Stomach (tissue), 9 donors: Measurements from ENCODE around the gene FMO4. TPM values are rescaled to one million over a fixed set of nuclear protein-coding genes. Genes with fewer than 3 reads are reported as not detected.
"Not testable (repeated sequence)": the region's sequence is repeated elsewhere in the genome, so short reads cannot be mapped to it uniquely, and the experiment has no call there.

Experiments
- DNase-seq, 2 donors: peaks; one replicate each; pipeline versions ENCODE4 v3.0.0 to v3.0.0-alpha.2; 2013 to 2019
- H3K27ac ChIP-seq, 5 donors: fragments of 200-600 bp in 4 of 5; sonication (generic) in 4 of 5; one replicate each; pipeline ENCODE4 v1.5.1; 2013 to 2019; ENCODE audit warnings: mild to moderate bottlenecking in 1 of 5, moderate library complexity in 1 of 5
- H3K27me3 ChIP-seq, 3 donors: fragments of 200-600 bp; sonication (generic); one replicate each; pipeline ENCODE4 v1.5.1; 2017 to 2019; ENCODE audit warnings: mixed run types in 1 of 3
- H3K36me3 ChIP-seq, 4 donors: fragments of 200-600 bp; sonication (generic); 1 replicate in 3 of 4; 2 replicates in 1 of 4; pipeline ENCODE4 v1.5.1; 2016 to 2019
- H3K4me1 ChIP-seq, 4 donors: fragments of 200-600 bp; sonication (generic); one replicate each; pipeline ENCODE4 v1.5.1; 2016 to 2019
- H3K4me3 ChIP-seq, 4 donors: fragments of 200-600 bp; sonication (generic) in 3 of 4; one replicate each; pipeline ENCODE4 v1.5.1; 2016 to 2019; ENCODE audit warnings: mild to moderate bottlenecking in 1 of 4
- H3K9me3 ChIP-seq, 4 donors: fragments of 200-600 bp; sonication (generic); one replicate each; pipeline ENCODE4 v1.5.1; 2016 to 2019
- CTCF ChIP-seq, 7 experiments: fragments of 450-650 bp in 4 of 7; fragments of 200-600 bp in 3 of 7; sonication (generic) in 3 of 7; IDR thresholded peaks; one replicate each; pipeline ENCODE4 v1.5.1; 2016 to 2019; ENCODE audit warnings: antibody characterized with exemption in 7 of 7, control low read depth in 2 of 7, mild to moderate bottlenecking in 1 of 7
- EP300 ChIP-seq: sonication (generic); formaldehyde crosslinking; IDR thresholded peaks from one replicate; pipeline ENCODE4 v1.6.1; 2017; ENCODE audit warnings: antibody characterized with exemption
- POLR2A ChIP-seq, 4 donors: fragments of 450-650 bp; IDR thresholded peaks; one replicate each; pipeline ENCODE4 v1.6.1; 2016; ENCODE audit warnings: antibody characterized with exemption in 4 of 4, control low read depth in 2 of 4, mild to moderate bottlenecking in 1 of 4, moderate library complexity in 1 of 4
- POLR2AphosphoS5 ChIP-seq, 3 donors: sonication (generic); formaldehyde crosslinking; IDR thresholded peaks; one replicate each; pipeline ENCODE4 v1.6.1; 2016; ENCODE audit warnings: antibody characterized with exemption in 3 of 3
- WGBS, 5 donors: extraction: QIAGEN DNeasy Blood & Tissue Kit in 3 of 5; methylation state at CpG; one replicate each; pipeline versions ENCODE4 v1.1.5 to v1.1.7; 2013 to 2018; 5-methylcytosine and 5-hydroxymethylcytosine counted together
- intact Hi-C: fragments of 100-400 bp; cut with DNase I; formaldehyde crosslinking; loops from one replicate; pipeline ENCODE4 v1.15.1; 2023; ENCODE audit warnings: low total_unique reads
- polyA plus RNA-seq, 3 donors: library from polyadenylated mRNA; stranded (reverse); fragments of 200-250 nt; gene quantifications; one replicate each; pipeline ENCODE4 v1.2.3, GENCODE V29; 2013
- small RNA-seq, 4 donors: library from RNA; depleted of rRNA; stranded (forward); fragments of <200 nt; gene quantifications; one replicate each; pipeline ENCODE3, GENCODE V24; 2016
- total RNA-seq, 5 donors: library from RNA; depleted of rRNA; stranded (reverse); fragments of >200 nt; gene quantifications; one replicate each; pipeline versions ENCODE4 v1.1.0 to v1.2.3, GENCODE V29; 2014 to 2016
- donor health status: healthy with polysubstance abuse.
- donor health status: Bipolar disorder and iron deficiency.
- donor health status: healthy.

The FMO4 gene
- total and polyA plus RNA-seq, 8 donors: 0.89 to 12.2 (median 3.8) TPM; not detected in 1

- H3K27ac ChIP-seq: no peak overlapping the region
- H3K36me3 ChIP-seq: no peaks in the 10 kb centered on the region
- no peak overlapping the region for H3K4me3 ChIP-seq
- no peak for DNase-seq
- 79 to 91% (median 86%) methylated on average over 1 of the region's 1 CpG for WGBS, 5 donors
- H3K9me3 ChIP-seq: peaks cover 0 to 5% (median 2%) of the 10 kb centered on the region in 4 donors
- TF ChIP-seq CTCF (IDR thresholded peaks at IDR 0.05) (no peak), EP300 (no peak)
- intact Hi-C loops: no loop called here
- no peaks in the 10 kb centered on the region for H3K27me3 ChIP-seq
- H3K4me1 ChIP-seq: no peaks in the 10 kb centered on the region
Measured at GRCh38 chr1:171379846-171380245, 65.9 kb downstream of the FMO4 start.

GRCh38 chr1:171381866-171382210, 67.9 kb downstream of the FMO4 start:
- H3K36me3 ChIP-seq: no peaks in the 10 kb centered on the region
- H3K4me1 ChIP-seq: no peaks in the 10 kb centered on the region
- DNase-seq: no peak
- TF ChIP-seq POLR2A (IDR thresholded peaks at IDR 0.05) (no peak), POLR2AphosphoS5 (IDR thresholded peaks at IDR 0.05) (no peak), CTCF (IDR thresholded peaks at IDR 0.05) (no peak), EP300 (no peak)
- no peaks in the 10 kb centered on the region for H3K27me3 ChIP-seq
- WGBS, 5 donors: 75 to 98% (median 96%) methylated on average over 1 to 11 of the region's 11 CpGs
- H3K27ac ChIP-seq: no peak overlapping the region
- H3K4me3 ChIP-seq: no peak overlapping the region
- peaks cover 0 to 5% (median 2%) of the 10 kb centered on the region in 4 donors for H3K9me3 ChIP-seq
- intact Hi-C loops: no loop called here

- Histone ChIP-seq H3K27ac (no peak overlapping the region), H3K27me3 (no peaks in the 10 kb centered on the region), H3K36me3 (no peaks in the 10 kb centered on the region), H3K4me1 (no peaks in the 10 kb centered on the region), H3K9me3 (peaks cover 0 to 5% (median 2%) of the 10 kb centered on the region in 4 donors), H3K4me3 (no peak overlapping the region)
- DNase-seq: no peak
- TF ChIP-seq CTCF (IDR thresholded peaks at IDR 0.05) (no peak), POLR2A (IDR thresholded peaks at IDR 0.05) (no peak), POLR2AphosphoS5 (IDR thresholded peaks at IDR 0.05) (no peak), EP300 (no peak)
- 20 to 39% (median 27%) methylated on average over 2 of the region's 2 CpGs for WGBS, 5 donors
- intact Hi-C loops: no loop called here
Measured at GRCh38 chr1:171384496-171384895, 70.5 kb downstream of the FMO4 start.

GRCh38 chr1:171389171-171389570, 75.2 kb downstream of the FMO4 start:
- no peak overlapping the region for H3K4me3 ChIP-seq
- DNase-seq: no peak
- no peaks in the 10 kb centered on the region for H3K4me1 ChIP-seq
- H3K27me3 ChIP-seq: no peaks in the 10 kb centered on the region
- H3K36me3 ChIP-seq: no peaks in the 10 kb centered on the region
- no peak for TF ChIP-seq POLR2AphosphoS5 (IDR thresholded peaks at IDR 0.05)
- no peak for TF ChIP-seq EP300
- no peak for TF ChIP-seq POLR2A (IDR thresholded peaks at IDR 0.05)
- no peak for TF ChIP-seq CTCF (IDR thresholded peaks at IDR 0.05)
- WGBS, 5 donors: 85 to 89% (median 87%) methylated on average over 3 of the region's 3 CpGs
- no peak overlapping the region for H3K27ac ChIP-seq
- intact Hi-C loops: no loop called here
- no peaks in the 10 kb centered on the region for H3K9me3 ChIP-seq

- DNase-seq, H3K36me3 ChIP-seq, intact Hi-C loops, H3K4me1 ChIP-seq, H3K27me3 ChIP-seq, H3K9me3 ChIP-seq, H3K27ac ChIP-seq, H3K4me3 ChIP-seq: not testable (repeated sequence)
- WGBS, 5 donors: 83 to 100% (median 100%) methylated on average over 1 of the region's 1 CpG
Measured at GRCh38 chr1:171390740-171391139, 76.8 kb downstream of the FMO4 start.

Small RNA genes within 50 kb of the gene (small RNA-seq; reads per million reads assigned to genes)
- 0 reads per million in 4 donors for gene SRP14P4

Other genes with a start within 250 kb of the FMO4 start
- 1 to 10 TPM in 4 of 5 donors, under 1 TPM in 1; 0.55 to 2.3 (median 1.8) TPM for gene FMO3, start 223.3 kb upstream of the FMO4 start, total RNA-seq
- 1 to 10 TPM; 1.2 to 7.0 (median 3.8) TPM for gene FMO3, start 223.3 kb upstream of the FMO4 start, polyA plus RNA-seq
- gene FMO2, start 128.9 kb upstream of the FMO4 start, total RNA-seq: 10 to 100 TPM in 2 of 5 donors, 1 to 10 TPM in 2, not detected in 1; 5.1 to 47.3 (median 9.6) TPM
- 1 to 10 TPM; 2.8 to 5.8 (median 5.2) TPM for gene FMO2, start 128.9 kb upstream of the FMO4 start, polyA plus RNA-seq
- 1 to 10 TPM in 1 of 5 donors, not detected in 4; 1.8 TPM for gene FMO1, start 65.7 kb upstream of the FMO4 start, total RNA-seq
- 1 to 10 TPM; 1.4 to 3.2 (median 2.6) TPM for gene FMO1, start 65.7 kb upstream of the FMO4 start, polyA plus RNA-seq
- 10 to 100 TPM; 44.9 to 99.3 (median 90.5) TPM for gene PRRC2C, start 171.3 kb downstream of the FMO4 start, total RNA-seq
- 100 to 1,000 TPM in 1 of 3 donors, 10 to 100 TPM in 2; 19.0 to 404 (median 35.9) TPM for gene PRRC2C, start 171.3 kb downstream of the FMO4 start, polyA plus RNA-seq